ENCODE data around the gene COL4A5. TPM values are rescaled to one million over a fixed set of nuclear protein-coding genes. Genes with fewer than 3 reads are reported as not detected.

The COL4A5 gene
- total RNA-seq, 4 donors from 2014 or later: 43.1 to 105 (median 48.4) TPM

DNA sequence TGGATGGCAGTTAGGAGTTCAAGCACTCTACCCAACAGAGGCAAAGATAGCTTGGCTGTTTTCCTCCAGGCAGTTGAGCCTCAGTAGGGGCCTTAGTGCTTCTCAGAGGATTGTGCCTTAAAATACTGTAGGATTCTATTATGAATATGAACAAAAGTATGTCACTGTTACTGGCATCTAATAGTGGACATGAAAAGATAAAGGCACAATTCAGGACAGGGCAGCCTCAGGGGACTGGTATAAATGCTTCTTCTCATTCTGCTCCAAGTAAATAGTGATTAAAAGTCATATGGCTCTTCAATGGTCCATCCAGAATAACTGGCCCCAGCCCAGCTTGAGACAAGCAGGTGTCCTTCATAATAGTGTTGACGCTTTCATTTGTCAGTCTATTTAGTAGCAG, 19.2 kb upstream of the COL4A5 start:
- intact Hi-C loops (cut with DNase I; ENCODE audit: low total_unique reads): no loop called here
- 73 to 88% methylated on average over 1 of the region's 1 CpG for WGBS, 2 donors
- TF ChIP-seq, protein P1, sequence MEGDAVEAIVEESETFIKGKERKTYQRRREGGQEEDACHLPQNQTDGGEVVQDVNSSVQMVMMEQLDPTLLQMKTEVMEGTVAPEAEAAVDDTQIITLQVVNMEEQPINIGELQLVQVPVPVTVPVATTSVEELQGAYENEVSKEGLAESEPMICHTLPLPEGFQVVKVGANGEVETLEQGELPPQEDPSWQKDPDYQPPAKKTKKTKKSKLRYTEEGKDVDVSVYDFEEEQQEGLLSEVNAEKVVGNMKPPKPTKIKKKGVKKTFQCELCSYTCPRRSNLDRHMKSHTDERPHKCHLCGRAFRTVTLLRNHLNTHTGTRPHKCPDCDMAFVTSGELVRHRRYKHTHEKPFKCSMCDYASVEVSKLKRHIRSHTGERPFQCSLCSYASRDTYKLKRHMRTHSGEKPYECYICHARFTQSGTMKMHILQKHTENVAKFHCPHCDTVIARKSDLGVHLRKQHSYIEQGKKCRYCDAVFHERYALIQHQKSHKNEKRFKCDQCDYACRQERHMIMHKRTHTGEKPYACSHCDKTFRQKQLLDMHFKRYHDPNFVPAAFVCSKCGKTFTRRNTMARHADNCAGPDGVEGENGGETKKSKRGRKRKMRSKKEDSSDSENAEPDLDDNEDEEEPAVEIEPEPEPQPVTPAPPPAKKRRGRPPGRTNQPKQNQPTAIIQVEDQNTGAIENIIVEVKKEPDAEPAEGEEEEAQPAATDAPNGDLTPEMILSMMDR (IDR thresholded peaks at IDR 0.05): no peak
- TF ChIP-seq POLR2A (IDR thresholded peaks at IDR 0.05): no peak
- no peak for DNase-seq (ENCODE audit: low spot score in 2 of 2)
- H3K4me3 ChIP-seq (ENCODE audit: low read depth, poor library complexity, severe bottlenecking): no peak overlapping the region

DNA sequence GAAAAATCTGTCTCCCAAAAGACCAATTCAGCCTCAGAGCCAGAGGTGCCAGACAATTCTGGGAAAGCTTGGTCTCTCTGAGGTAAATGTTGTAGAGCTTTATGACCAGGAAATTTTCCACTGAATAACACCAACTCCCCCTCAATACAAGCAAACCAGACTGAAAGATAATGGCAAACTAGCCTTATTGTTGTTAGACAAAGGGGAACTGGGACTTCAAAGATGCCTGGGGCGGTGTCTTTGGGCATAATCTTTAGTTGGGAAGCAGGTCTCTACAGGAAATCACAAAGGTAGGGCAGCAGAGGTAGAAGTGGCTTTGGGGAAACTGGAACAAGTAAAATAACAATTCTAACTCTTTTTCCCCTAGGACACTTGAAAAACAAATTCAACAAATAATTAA, 13.4 kb upstream of the COL4A5 start:
- 50% methylated on average over 1 of the region's 1 CpG for WGBS, 2 donors
- no peak overlapping the region for H3K4me3 ChIP-seq (ENCODE audit: low read depth, poor library complexity, severe bottlenecking)
- DNase-seq (ENCODE audit: low spot score in 2 of 2): no peak
- intact Hi-C loops (cut with DNase I; ENCODE audit: low total_unique reads): no loop called here
- no peak for TF ChIP-seq POLR2A (IDR thresholded peaks at IDR 0.05)
- TF ChIP-seq, protein P1 (IDR thresholded peaks at IDR 0.05): no peak

DNA sequence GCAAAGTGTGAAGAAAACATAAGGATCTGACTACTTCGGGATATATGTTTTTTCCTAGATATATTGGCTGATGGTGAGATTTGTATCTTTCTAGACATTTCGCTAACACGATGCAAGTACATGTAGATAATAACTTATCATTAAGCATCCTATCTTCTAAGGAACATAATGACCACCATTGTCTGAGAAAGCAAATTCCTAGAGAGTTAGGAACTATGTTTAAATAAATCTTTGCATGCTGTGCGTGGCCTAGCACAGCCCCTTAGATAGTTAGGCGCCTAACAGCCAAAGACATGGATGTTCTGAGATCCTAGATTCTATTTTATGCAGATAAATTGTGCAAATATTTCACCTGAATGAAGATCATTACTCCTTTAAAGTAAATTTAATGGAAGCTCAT, 4.4 kb upstream of the COL4A5 start:
- no peak for TF ChIP-seq POLR2A (IDR thresholded peaks at IDR 0.05)
- TF ChIP-seq, protein P1 (IDR thresholded peaks at IDR 0.05): no peak
- intact Hi-C loops (cut with DNase I; ENCODE audit: low total_unique reads): no loop called here
- H3K4me3 ChIP-seq (ENCODE audit: low read depth, poor library complexity, severe bottlenecking): no peak overlapping the region
- WGBS, 2 donors: 70 to 86% methylated on average over 5 of the region's 5 CpGs
- no peak for DNase-seq (ENCODE audit: low spot score in 2 of 2)

- no peak for DNase-seq (ENCODE audit: low spot score in 2 of 2)
These were observed 2.1 kb upstream of the COL4A5 start for GRCh38 chrX:108437349-108438109.

GRCh38 chrX:108438110-108438623, 1.5 kb upstream of the COL4A5 start, which contains the start of gene COL4A6:
TSS of gene COL4A6 (minus strand) at chrX:108438422. CDS start at chrX:108438196, 226 bp downstream.
- intact Hi-C loops (cut with DNase I; ENCODE audit: low total_unique reads): no loop called here
- no peak within 1 kb of the TSS for H3K4me3 ChIP-seq (ENCODE audit: low read depth, poor library complexity, severe bottlenecking)
- DNase-seq (ENCODE audit: low spot score in 2 of 2): peak in 1 of 2 donors; percentile 13
- TF ChIP-seq, protein P1 (IDR thresholded peaks at IDR 0.05): no peak
- no peak for TF ChIP-seq POLR2A (IDR thresholded peaks at IDR 0.05)
- 11 to 32% methylated on average over 6 to 16 of the region's 16 CpGs for WGBS, 2 donors

More at GRCh38 chrX:108437349-108438109, 2.1 kb upstream of the COL4A5 start:
- no peak overlapping the region for H3K4me3 ChIP-seq (ENCODE audit: low read depth, poor library complexity, severe bottlenecking)
- intact Hi-C loops (cut with DNase I; ENCODE audit: low total_unique reads): no loop called here
- TF ChIP-seq, protein P1 (IDR thresholded peaks at IDR 0.05): no peak
- no peak for TF ChIP-seq POLR2A (IDR thresholded peaks at IDR 0.05)
- 17 to 24% methylated on average over 16 to 20 of the region's 20 CpGs for WGBS, 2 donors
